CD14-positive monocyte (primary cell): ENCODE data around the gene FBF1. TPM values are rescaled to one million over a fixed set of nuclear protein-coding genes. Genes with fewer than 3 reads are reported as not detected.

Experiments used
- DNase-seq, 3 donors: peaks; one replicate each; pipeline ENCODE4 v3.0.0-alpha.2; 2011 to 2022
- H2AFZ ChIP-seq: 2 replicates; pipeline ENCODE4 v1.6.0; 2012; ENCODE audit warnings: mild to moderate bottlenecking, low read depth, low read length, inconsistent platforms; ENCODE audit not compliant: insufficient read depth, poor library complexity, severe bottlenecking
- H3K27ac ChIP-seq, 2 donors: 1 replicate in 1 of 2; 2 replicates in 1 of 2; pipeline ENCODE4 v1.5.1; 2012 to 2013; ENCODE audit warnings: low read length in 2 of 2, control low read depth in 1 of 2, inconsistent platforms in 1 of 2, low read depth in 1 of 2, mild to moderate bottlenecking in 1 of 2
- H3K27me3 ChIP-seq, 2 donors: one replicate each; pipeline versions ENCODE4 v1.6.0 to v1.6.1; 2011 to 2013; ENCODE audit warnings: low read length in 2 of 2; ENCODE audit not compliant: control insufficient read depth in 2 of 2, insufficient read depth in 2 of 2
- H3K36me3 ChIP-seq, 2 donors: replicated peaks in 1 of 2; 1 replicate in 1 of 2; 2 replicates in 1 of 2; pipeline versions ENCODE4 v1.5.1 to v1.6.1; 2012 to 2013; ENCODE audit warnings: low read length in 2 of 2, control low read depth in 1 of 2, inconsistent platforms in 1 of 2, mild to moderate bottlenecking in 1 of 2; ENCODE audit not compliant: insufficient read depth in 2 of 2, control insufficient read depth in 1 of 2
- H3K4me1 ChIP-seq, 2 donors: 1 replicate in 1 of 2; 2 replicates in 1 of 2; pipeline versions ENCODE4 v1.5.1 to v1.6.1; 2012 to 2013; ENCODE audit warnings: low read length in 2 of 2, control low read depth in 1 of 2, inconsistent platforms in 1 of 2, mild to moderate bottlenecking in 1 of 2, moderate library complexity in 1 of 2; ENCODE audit not compliant: insufficient read depth in 2 of 2, control insufficient read depth in 1 of 2
- H3K4me2 ChIP-seq: replicated peaks from 2 replicates; pipeline ENCODE3; 2012; ENCODE audit warnings: low read length, moderate library complexity, mild to moderate bottlenecking; ENCODE audit not compliant: poor library complexity, severe bottlenecking; ENCODE audit errors: extremely low read depth
- H3K4me3 ChIP-seq, 3 experiments: fragments of 200-600 bp in 1 of 3; sonication (generic) in 1 of 3; replicated peaks in 1 of 3; 1 replicate in 2 of 3; 2 replicates in 1 of 3; pipeline ENCODE4 v1.5.1; 2011 to 2013; ENCODE audit warnings: low read length in 3 of 3, mild to moderate bottlenecking in 3 of 3, control low read depth in 2 of 3, low read depth in 2 of 3, inconsistent platforms in 1 of 3, moderate library complexity in 1 of 3
- H3K79me2 ChIP-seq: 2 replicates; pipeline ENCODE4 v1.6.0; 2012; ENCODE audit warnings: mild to moderate bottlenecking, control low read depth, inconsistent platforms, low read length, moderate library complexity; ENCODE audit not compliant: insufficient read depth
- H3K9ac ChIP-seq: 2 replicates; pipeline ENCODE4 v1.6.0; 2017; ENCODE audit warnings: low read length, mild to moderate bottlenecking; ENCODE audit not compliant: insufficient read depth, poor library complexity, severe bottlenecking
- H3K9me3 ChIP-seq, 2 donors: replicated peaks in 1 of 2; 1 replicate in 1 of 2; 2 replicates in 1 of 2; pipeline versions ENCODE4 v1.5.1 to v1.6.1; 2012 to 2013; ENCODE audit warnings: low read length in 2 of 2, control low read depth in 1 of 2; ENCODE audit not compliant: control insufficient read depth in 1 of 2, insufficient read depth in 1 of 2
- H4K20me1 ChIP-seq: 2 replicates; pipeline ENCODE4 v1.6.0; 2012; ENCODE audit warnings: mild to moderate bottlenecking, low read length, control low read depth, moderate library complexity; ENCODE audit not compliant: insufficient read depth
- H3K27ac Mint-ChIP-seq, 7 donors: one replicate each; pipeline ENCODE4 v1.8.0; 2020; ENCODE audit warnings: mild to moderate bottlenecking in 7 of 7, mixed read lengths in 7 of 7, moderate library complexity in 6 of 7, inconsistent platforms in 2 of 7
- H3K27me3 Mint-ChIP-seq, 3 donors: one replicate each; pipeline ENCODE4 v1.8.0; 2021 to 2022; ENCODE audit warnings: low read depth in 3 of 3, mild to moderate bottlenecking in 3 of 3, mixed read lengths in 3 of 3, moderate library complexity in 3 of 3, inconsistent platforms in 1 of 3
- H3K36me3 Mint-ChIP-seq, 2 donors: one replicate each; pipeline ENCODE4 v1.8.0; 2020; ENCODE audit warnings: mixed read lengths in 2 of 2, inconsistent platforms in 1 of 2, mild to moderate bottlenecking in 1 of 2
- H3K4me1 Mint-ChIP-seq: one replicate; pipeline ENCODE4 v1.8.0; 2020; ENCODE audit warnings: mild to moderate bottlenecking, mixed read lengths
- H3K4me3 Mint-ChIP-seq, 2 donors: one replicate each; pipeline ENCODE4 v1.8.0; 2020; ENCODE audit warnings: mild to moderate bottlenecking in 2 of 2, mixed read lengths in 2 of 2, moderate library complexity in 1 of 2
- H3K9me3 Mint-ChIP-seq, 7 donors: one replicate each; pipeline ENCODE4 v1.8.0; 2020 to 2022; ENCODE audit warnings: mixed read lengths in 7 of 7, mild to moderate bottlenecking in 6 of 7, moderate library complexity in 6 of 7, inconsistent platforms in 2 of 7
- CTCF ChIP-seq: fragments of 200-600 bp; IDR thresholded peaks from one replicate; pipeline ENCODE4 v1.8.0; 2022; ENCODE audit warnings: antibody characterized with exemption, mild to moderate bottlenecking
- WGBS: methylation state at CpG from one replicate; pipeline ENCODE4 v1.1.5; 2013; ENCODE audit warnings: missing lambda C conversion rate; ENCODE audit not compliant: insufficient coverage; 5-methylcytosine and 5-hydroxymethylcytosine counted together
- intact Hi-C, 2 donors: fragments of 100-400 bp; cut with micrococcal nuclease; formaldehyde crosslinking; loops; one replicate each; pipeline versions ENCODE4 v1.15.0 to v1.15.1; 2023
- polyA plus RNA-seq, 3 donors: library from polyadenylated mRNA; depleted of rRNA in 1 of 3; unstranded in 2 of 3; stranded (reverse) in 1 of 3; fragments of 300-500 nt in 2 of 3; fragments of >200 nt in 1 of 3; fragmentation: Illumina TruSeq in 2 of 3; gene quantifications; 1 replicate in 2 of 3; 2 replicates in 1 of 3; pipeline ENCODE4 v1.2.3, GENCODE V29; 2012 to 2021

Gene FBF1
- polyA plus RNA-seq, 3 donors = 0.32 to 4.4 (median 0.62) TPM

- no peak for TF ChIP-seq CTCF
- Histone ChIP-seq H3K9ac (no peak overlapping the region), H3K27me3 (no peaks in the 10 kb centered on the region), H2AFZ (no peak overlapping the region), H3K4me2 (no peak overlapping the region), H3K36me3 (peaks cover 42 to 44% of the 10 kb centered on the region in 2 donors), H3K4me1 (peaks cover 20 to 25% of the 10 kb centered on the region in 2 donors), H3K79me2 (peaks cover 23% of the 10 kb centered on the region), H3K9me3 (no peaks in the 10 kb centered on the region), H4K20me1 (peaks cover 12% of the 10 kb centered on the region), H3K4me3 (no peak overlapping the region), H3K27ac (no peak overlapping the region)
- 94% methylated on average over 13 of the region's 16 CpGs for WGBS
- peaks cover 33 to 53% of the 10 kb centered on the region in 2 donors for H3K36me3 Mint-ChIP-seq
- H3K4me3 Mint-ChIP-seq = no peak overlapping the region
- H3K27ac Mint-ChIP-seq = no peak overlapping the region
- H3K4me1 Mint-ChIP-seq = peaks cover 22% of the 10 kb centered on the region
- H3K9me3 Mint-ChIP-seq = peaks cover 0 to 2% (median 0%) of the 10 kb centered on the region in 7 donors
- intact Hi-C loops = loop anchor here in 1 of 2 donors (5.0 kb wide), 1 partner anchor 41 kb away; the partner anchor contains the start of gene WBP2
- no peak for DNase-seq
- H3K27me3 Mint-ChIP-seq = peaks cover 0 to 5% (median 2%) of the 10 kb centered on the region in 3 donors
Observed at GRCh38 chr17:75898791-75899190, 42.1 kb downstream of the FBF1 start.

- Histone ChIP-seq H3K4me3 (no peak overlapping the region), H3K9ac (no peak overlapping the region), H3K4me2 (no peak overlapping the region), H3K79me2 (peaks cover 17% of the 10 kb centered on the region), H3K27ac (no peak overlapping the region), H3K4me1 (peaks cover 18 to 23% of the 10 kb centered on the region in 2 donors), H3K9me3 (no peaks in the 10 kb centered on the region), H3K36me3 (peaks cover 42 to 44% of the 10 kb centered on the region in 2 donors), H3K27me3 (no peaks in the 10 kb centered on the region), H4K20me1 (peaks cover 18% of the 10 kb centered on the region), H2AFZ (no peak overlapping the region)
- intact Hi-C loops = loop anchor here in 1 of 2 donors (5.0 kb wide), 1 partner anchor 41 kb away; the partner anchor contains the start of gene WBP2
- Mint-ChIP-seq H3K27me3 (peaks cover 0 to 5% (median 2%) of the 10 kb centered on the region in 3 donors), H3K4me1 (peaks cover 22% of the 10 kb centered on the region), H3K9me3 (peaks cover 0 to 2% (median 0%) of the 10 kb centered on the region in 7 donors), H3K36me3 (peaks cover 33 to 54% of the 10 kb centered on the region in 2 donors), H3K27ac (no peak overlapping the region), H3K4me3 (no peak overlapping the region)
- TF ChIP-seq CTCF = no peak
- WGBS = 96% methylated on average over 3 of the region's 8 CpGs
- no peak for DNase-seq
Observed at GRCh38 chr17:75898065-75898464, 42.8 kb downstream of the FBF1 start.
